Fibroblast of lung (primary cell): ENCODE data around the gene STARD7.

Experiments used
- CTCF ChIP-seq, 2 donors: IDR thresholded peaks in 1 of 2; conservative IDR thresholded peaks in 1 of 2; 1 replicate in 1 of 2; 2 replicates in 1 of 2; pipeline ENCODE4 v1.5.1; 2011 to 2012; ENCODE audit warnings: low read length in 2 of 2, control low read depth in 1 of 2, inconsistent platforms in 1 of 2, low read depth in 1 of 2, mild to moderate bottlenecking in 1 of 2
- EZH2 ChIP-seq: IDR thresholded peaks from 2 replicates; pipeline ENCODE4 v1.5.1; 2012; ENCODE audit warnings: low read length, control low read depth, mild to moderate bottlenecking; ENCODE audit errors: missing control alignments

- TF ChIP-seq CTCF (conservative IDR thresholded peaks at IDR 0.05 in 1 of 2, IDR thresholded peaks at IDR 0.05 in 1 of 2; ENCODE audit: low read depth in 1 of 2, low read length in 2 of 2) (no peak), EZH2 (no peak)
Observed at GRCh38 chr2:96143231-96143847, 65.3 kb downstream of the STARD7 start.
